ENCODE data around the gene CPB2. TPM values are rescaled to one million over a fixed set of nuclear protein-coding genes. Genes with fewer than 3 reads are reported as not detected.

CPB2 gene
- total RNA-seq, 2 donors from 2014 or later, result not detected

GRCh38 chr13:46079770-46080169 lies 25.1 kb downstream of the CPB2 start:
- Histone ChIP-seq H3K27ac (no peak overlapping the region), H3K27me3 (no peaks in the 10 kb centered on the region), H3K9me3 (no peaks in the 10 kb centered on the region), H3K36me3 (no peaks in the 10 kb centered on the region), H3K4me3 (no peak overlapping the region), H3K4me1 (no peaks in the 10 kb centered on the region)
- DNase-seq (ENCODE audit: low spot score), result no peak
- TF ChIP-seq, protein P1, sequence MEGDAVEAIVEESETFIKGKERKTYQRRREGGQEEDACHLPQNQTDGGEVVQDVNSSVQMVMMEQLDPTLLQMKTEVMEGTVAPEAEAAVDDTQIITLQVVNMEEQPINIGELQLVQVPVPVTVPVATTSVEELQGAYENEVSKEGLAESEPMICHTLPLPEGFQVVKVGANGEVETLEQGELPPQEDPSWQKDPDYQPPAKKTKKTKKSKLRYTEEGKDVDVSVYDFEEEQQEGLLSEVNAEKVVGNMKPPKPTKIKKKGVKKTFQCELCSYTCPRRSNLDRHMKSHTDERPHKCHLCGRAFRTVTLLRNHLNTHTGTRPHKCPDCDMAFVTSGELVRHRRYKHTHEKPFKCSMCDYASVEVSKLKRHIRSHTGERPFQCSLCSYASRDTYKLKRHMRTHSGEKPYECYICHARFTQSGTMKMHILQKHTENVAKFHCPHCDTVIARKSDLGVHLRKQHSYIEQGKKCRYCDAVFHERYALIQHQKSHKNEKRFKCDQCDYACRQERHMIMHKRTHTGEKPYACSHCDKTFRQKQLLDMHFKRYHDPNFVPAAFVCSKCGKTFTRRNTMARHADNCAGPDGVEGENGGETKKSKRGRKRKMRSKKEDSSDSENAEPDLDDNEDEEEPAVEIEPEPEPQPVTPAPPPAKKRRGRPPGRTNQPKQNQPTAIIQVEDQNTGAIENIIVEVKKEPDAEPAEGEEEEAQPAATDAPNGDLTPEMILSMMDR (IDR thresholded peaks at IDR 0.05), result no peak

DNA sequence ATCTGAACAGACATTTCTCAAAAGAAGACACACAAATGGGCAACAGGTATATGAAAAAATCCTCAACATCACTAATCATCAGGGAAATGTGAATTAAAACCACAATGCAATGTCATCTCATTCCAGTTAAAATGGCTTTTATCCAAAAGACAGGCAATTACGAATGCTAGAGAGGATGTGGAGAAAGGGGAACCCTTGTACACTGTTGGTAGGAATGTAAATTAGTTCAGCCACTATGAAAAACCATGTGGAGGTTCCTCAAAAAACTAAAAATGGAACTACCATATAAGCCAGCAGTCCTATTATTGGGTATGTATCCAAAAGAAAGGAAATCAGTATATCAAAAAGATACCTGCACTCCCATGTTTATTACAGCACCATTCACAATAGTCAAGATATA lies 27.6 kb downstream of the CPB2 start:
- no peaks in the 10 kb centered on the region for H3K36me3 ChIP-seq
- no peak for DNase-seq (ENCODE audit: low spot score)

GRCh38 chr13:46076827-46077226 lies 28.0 kb downstream of the CPB2 start:
- Histone ChIP-seq H3K4me3 (no peak overlapping the region), H3K36me3 (no peaks in the 10 kb centered on the region), H3K4me1 (no peaks in the 10 kb centered on the region), H3K9me3 (no peaks in the 10 kb centered on the region), H3K27ac (no peak overlapping the region), H3K27me3 (no peaks in the 10 kb centered on the region)
- TF ChIP-seq, protein P1 (IDR thresholded peaks at IDR 0.05), result no peak
- no peak for DNase-seq (ENCODE audit: low spot score)

More for the DNA sequence above, 27.6 kb downstream of the CPB2 start:
- Histone ChIP-seq H3K27ac (no peak overlapping the region), H3K27me3 (no peaks in the 10 kb centered on the region), H3K4me3 (no peak overlapping the region), H3K4me1 (no peaks in the 10 kb centered on the region), H3K9me3 (no peaks in the 10 kb centered on the region)
- TF ChIP-seq, protein P1 (IDR thresholded peaks at IDR 0.05), result no peak

GRCh38 chr13:46075811-46076210 lies 29.0 kb downstream of the CPB2 start:
- no peaks in the 10 kb centered on the region for H3K4me1 ChIP-seq
- no peak overlapping the region for H3K4me3 ChIP-seq
- no peak overlapping the region for H3K27ac ChIP-seq
- TF ChIP-seq, protein P1 (IDR thresholded peaks at IDR 0.05), result no peak
- H3K36me3 ChIP-seq, result no peaks in the 10 kb centered on the region
- no peaks in the 10 kb centered on the region for H3K27me3 ChIP-seq
- no peak for DNase-seq (ENCODE audit: low spot score)
- no peaks in the 10 kb centered on the region for H3K9me3 ChIP-seq

DNA sequence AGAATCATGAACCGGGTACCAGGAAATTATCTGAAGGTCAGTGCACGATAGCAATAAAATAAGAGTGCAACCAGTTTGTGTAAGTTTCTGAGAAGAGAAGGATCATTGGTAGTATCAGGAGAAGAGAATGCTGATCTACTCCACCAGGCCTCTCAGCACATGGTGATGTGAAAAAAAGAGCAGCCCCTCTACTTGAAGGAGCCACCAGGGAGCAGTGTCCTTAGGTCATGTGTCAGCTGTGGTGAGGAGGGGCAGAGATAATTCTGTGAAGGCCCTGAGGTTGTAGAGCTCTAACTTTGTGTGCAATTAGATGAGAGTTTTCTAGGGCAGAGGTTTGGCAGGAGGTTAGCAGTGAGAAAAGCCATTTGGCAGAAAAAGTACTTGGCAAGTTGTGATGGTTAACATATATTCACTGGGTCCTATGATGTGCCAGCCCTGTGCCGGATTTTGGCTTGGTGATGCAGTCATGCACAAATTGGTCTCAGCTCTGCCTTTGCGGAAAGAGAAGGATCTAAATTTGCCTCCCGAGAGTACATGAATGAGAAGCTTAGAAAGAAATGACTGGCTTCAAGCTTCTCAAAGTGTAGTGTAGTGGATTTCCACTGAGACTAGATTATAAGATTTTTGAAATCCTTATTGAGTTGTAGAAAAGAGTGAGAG lies 33.1 kb downstream of the CPB2 start:
- H3K27ac ChIP-seq, result no peak overlapping the region
- TF ChIP-seq, protein P1 (IDR thresholded peaks at IDR 0.05), result no peak

GRCh38 chr13:46063292-46063691 lies 41.5 kb downstream of the CPB2 start:
- DNase-seq (ENCODE audit: low spot score), result no peak
- Histone ChIP-seq H3K27ac (no peak overlapping the region), H3K27me3 (no peaks in the 10 kb centered on the region), H3K9me3 (no peaks in the 10 kb centered on the region), H3K4me3 (no peak overlapping the region), H3K4me1 (no peaks in the 10 kb centered on the region), H3K36me3 (no peaks in the 10 kb centered on the region)
- TF ChIP-seq, protein P1 (IDR thresholded peaks at IDR 0.05), result no peak

More for the DNA sequence above, 33.1 kb downstream of the CPB2 start:
- no peaks in the 10 kb centered on the region for H3K4me1 ChIP-seq
- H3K36me3 ChIP-seq, result no peaks in the 10 kb centered on the region
- DNase-seq (ENCODE audit: low spot score), result no peak
- H3K4me3 ChIP-seq, result no peak overlapping the region
- no peaks in the 10 kb centered on the region for H3K9me3 ChIP-seq
- no peaks in the 10 kb centered on the region for H3K27me3 ChIP-seq

All from right atrium auricular region (tissue), 2 donors.